ENCODE data around the gene PELO. TPM values are rescaled to one million over a fixed set of nuclear protein-coding genes. Genes with fewer than 3 reads are reported as not detected.
"Not testable (repeated sequence)": the region's sequence is repeated elsewhere in the genome, so short reads cannot be mapped to it uniquely, and the experiment has no call there.

The PELO gene
- total RNA-seq, 2 experiments from 2014 or later = 4.3 to 4.5 TPM

GRCh38 chr5:52743012-52743411 is 44.7 kb upstream of the PELO start:
- H3K36me3 Mint-ChIP-seq (ENCODE audit: low read depth) = no peaks in the 10 kb centered on the region
- Histone ChIP-seq H3K27me3 (ENCODE audit: control insufficient read depth in 1 of 2, insufficient read depth in 2 of 2, low read length in 2 of 2) (no peaks in the 10 kb centered on the region), H3K9me3 (ENCODE audit: control insufficient read depth in 1 of 2, insufficient read depth in 1 of 2, low read length in 2 of 2) (no peaks in the 10 kb centered on the region), H3K4me1 (ENCODE audit: insufficient read depth, low read length) (peaks cover 33% of the 10 kb centered on the region), H3K4me3 (ENCODE audit: low read length) (no peak overlapping the region), H3K27ac (ENCODE audit: low read depth in 1 of 2, low read length in 2 of 2) (peak overlapping the region; percentile 14 to 59), H3K36me3 (ENCODE audit: insufficient read depth, low read length) (no peaks in the 10 kb centered on the region)
- H3K27me3 Mint-ChIP-seq = no peaks in the 10 kb centered on the region
- no peak for TF ChIP-seq CTCF (IDR thresholded peaks at IDR 0.05)
- H3K4me1 Mint-ChIP-seq (ENCODE audit: low read depth) = peaks cover 44% of the 10 kb centered on the region
- intact Hi-C loops (cut with DNase I, micrococcal nuclease) = no loop called here
- CTCF ChIA-PET = interaction anchor here (1.3 kb wide), 1 partner anchor 18 kb away, joined by 3 read pairs; no protein-coding TSS in a partner anchor
- ATAC-seq (ENCODE audit: poor library complexity) = no peak
- peak in 3 of 14 experiments; percentile 25 to 44 (median 26) for DNase-seq
- no peak overlapping the region for H3K4me3 Mint-ChIP-seq
- POLR2A ChIA-PET = interaction anchor here (1.0 kb wide), 1 partner anchor 18 kb away, joined by 3 read pairs; no protein-coding TSS in a partner anchor
- peak overlapping the region; percentile 66 for H3K27ac Mint-ChIP-seq
- no peaks in the 10 kb centered on the region for H3K9me3 Mint-ChIP-seq

DNA sequence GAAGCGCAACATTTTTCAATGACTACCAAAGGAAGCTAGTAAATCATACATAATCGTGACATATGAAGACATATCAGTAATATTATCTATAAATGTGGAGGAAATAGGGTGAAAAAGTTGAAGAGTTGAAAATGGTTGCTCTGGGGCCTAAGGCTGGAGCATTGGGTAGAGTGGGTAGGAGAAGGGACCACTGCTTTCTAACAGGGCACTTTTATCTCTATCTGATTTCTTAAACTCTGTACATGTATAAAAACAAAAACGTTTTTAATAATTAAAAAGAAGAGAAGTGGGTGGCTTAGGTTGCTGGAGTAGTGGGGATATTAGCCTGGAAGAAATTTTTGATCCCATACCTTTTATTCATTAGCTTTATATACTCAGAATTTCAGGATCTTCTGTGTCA is 44.2 kb upstream of the PELO start:
- no peaks in the 10 kb centered on the region for H3K36me3 Mint-ChIP-seq (ENCODE audit: low read depth)
- H3K9me3 Mint-ChIP-seq = no peaks in the 10 kb centered on the region
- CTCF ChIA-PET = interaction anchor here (1.3 kb wide), 1 partner anchor 18 kb away, joined by 3 read pairs; no protein-coding TSS in a partner anchor
- no peak for TF ChIP-seq CTCF (IDR thresholded peaks at IDR 0.05)
- peaks cover 39% of the 10 kb centered on the region for H3K4me1 Mint-ChIP-seq (ENCODE audit: low read depth)
- Histone ChIP-seq H3K4me3 (ENCODE audit: low read length) (no peak overlapping the region), H3K27me3 (ENCODE audit: control insufficient read depth in 1 of 2, insufficient read depth in 2 of 2, low read length in 2 of 2) (no peaks in the 10 kb centered on the region), H3K4me1 (ENCODE audit: insufficient read depth, low read length) (peaks cover 29% of the 10 kb centered on the region), H3K27ac (ENCODE audit: low read depth in 1 of 2, low read length in 2 of 2) (peak overlapping the region; percentile 14 to 59), H3K36me3 (ENCODE audit: insufficient read depth, low read length) (no peaks in the 10 kb centered on the region), H3K9me3 (ENCODE audit: control insufficient read depth in 1 of 2, insufficient read depth in 1 of 2, low read length in 2 of 2) (no peaks in the 10 kb centered on the region)
- H3K27ac Mint-ChIP-seq = peak overlapping the region; percentile 66
- ATAC-seq (ENCODE audit: poor library complexity) (peak; percentile 18), DNase-seq (no peak)
- H3K27me3 Mint-ChIP-seq = no peaks in the 10 kb centered on the region
- intact Hi-C loops (cut with DNase I, micrococcal nuclease) = no loop called here
- POLR2A ChIA-PET = interaction anchor here (0.6 to 1.0 kb wide), 2 partner anchors 17 to 18 kb away, joined by 3 read pairs; no protein-coding TSS in a partner anchor
- no peak overlapping the region for H3K4me3 Mint-ChIP-seq

GRCh38 chr5:52743970-52744369 is 43.7 kb upstream of the PELO start:
- Mint-ChIP-seq H3K27ac (peak overlapping the region; percentile 66), H3K27me3 (no peaks in the 10 kb centered on the region), H3K36me3 (ENCODE audit: low read depth) (no peaks in the 10 kb centered on the region), H3K4me1 (ENCODE audit: low read depth) (peaks cover 38% of the 10 kb centered on the region), H3K4me3 (peak overlapping the region; percentile 1), H3K9me3 (no peaks in the 10 kb centered on the region)
- no peaks in the 10 kb centered on the region for H3K36me3 ChIP-seq (ENCODE audit: insufficient read depth, low read length)
- DNase-seq = peak in 9 of 14 experiments; percentile 7 to 70 (median 37)
- no peaks in the 10 kb centered on the region for H3K27me3 ChIP-seq (ENCODE audit: control insufficient read depth in 1 of 2, insufficient read depth in 2 of 2, low read length in 2 of 2)
- CTCF ChIA-PET = interaction anchor here (1.3 kb wide), 1 partner anchor 19 kb away, joined by 3 read pairs; no protein-coding TSS in a partner anchor
- no peak overlapping the region for H3K4me3 ChIP-seq (ENCODE audit: low read length)
- H3K9me3 ChIP-seq (ENCODE audit: control insufficient read depth in 1 of 2, insufficient read depth in 1 of 2, low read length in 2 of 2) = no peaks in the 10 kb centered on the region
- peaks cover 29% of the 10 kb centered on the region for H3K4me1 ChIP-seq (ENCODE audit: insufficient read depth, low read length)
- intact Hi-C loops (cut with DNase I, micrococcal nuclease) = no loop called here
- peak overlapping the region; percentile 14 to 42 for H3K27ac ChIP-seq (ENCODE audit: low read depth in 1 of 2, low read length in 2 of 2)
- TF ChIP-seq CTCF (IDR thresholded peaks at IDR 0.05) = no peak
- peak; percentile 86 for ATAC-seq (ENCODE audit: poor library complexity)
- POLR2A ChIA-PET = interaction anchor here (0.6 to 1.0 kb wide), 2 partner anchors 17 to 19 kb away, joined by 3 read pairs; no protein-coding TSS in a partner anchor

DNA sequence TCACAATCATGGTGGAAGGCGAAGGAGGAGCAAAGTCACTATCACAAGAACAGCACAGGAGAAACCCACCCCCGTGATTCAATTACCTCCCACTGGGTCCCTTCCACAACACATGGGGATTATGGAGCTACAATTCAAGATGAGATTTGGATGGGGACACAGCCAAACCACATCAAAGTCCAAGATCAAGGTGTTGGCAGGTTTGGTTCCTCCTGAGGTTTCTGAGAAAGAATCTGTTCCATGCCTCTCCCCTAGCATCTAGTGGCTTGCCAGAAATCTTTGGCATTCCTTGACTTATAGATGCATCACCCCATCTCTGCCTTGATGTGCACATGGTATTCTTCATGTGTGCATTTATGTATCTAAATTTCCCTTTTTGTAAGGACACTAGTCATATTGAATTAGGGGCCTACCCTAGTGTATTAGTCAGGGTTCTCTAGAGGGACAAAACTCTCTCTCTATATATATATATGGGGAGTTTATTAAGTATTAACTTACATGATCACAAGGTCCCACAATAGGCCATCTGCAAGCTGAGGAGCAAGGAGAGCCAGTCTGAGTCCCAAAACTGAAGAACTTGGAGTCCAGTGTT is 42.8 kb upstream of the PELO start:
- CTCF ChIA-PET = interaction anchor here (1.4 kb wide), 1 partner anchor 171 kb away, joined by 3 read pairs; no protein-coding TSS in a partner anchor
- DNase-seq; H3K9me3 ChIP-seq (ENCODE audit: control insufficient read depth in 1 of 2, insufficient read depth in 1 of 2, low read length in 2 of 2); H3K27me3 Mint-ChIP-seq; ATAC-seq (ENCODE audit: poor library complexity); H3K4me3 Mint-ChIP-seq; POLR2A ChIA-PET; intact Hi-C loops (cut with DNase I, micrococcal nuclease); H3K36me3 ChIP-seq (ENCODE audit: insufficient read depth, low read length); H3K9me3 Mint-ChIP-seq; H3K27me3 ChIP-seq (ENCODE audit: control insufficient read depth in 1 of 2, insufficient read depth in 2 of 2, low read length in 2 of 2); H3K4me3 ChIP-seq (ENCODE audit: low read length); H3K36me3 Mint-ChIP-seq (ENCODE audit: low read depth): not testable (repeated sequence)
- peak overlapping the region; percentile 66 for H3K27ac Mint-ChIP-seq
- H3K27ac ChIP-seq (ENCODE audit: low read depth in 1 of 2, low read length in 2 of 2) = peak overlapping the region in 1 of 2 donors; percentile 11
- peaks cover 32% of the 10 kb centered on the region for H3K4me1 Mint-ChIP-seq (ENCODE audit: low read depth)
- peaks cover 29% of the 10 kb centered on the region for H3K4me1 ChIP-seq (ENCODE audit: insufficient read depth, low read length)
